ENCODE results near the gene COL13A1.

- TF ChIP-seq, protein P1, sequence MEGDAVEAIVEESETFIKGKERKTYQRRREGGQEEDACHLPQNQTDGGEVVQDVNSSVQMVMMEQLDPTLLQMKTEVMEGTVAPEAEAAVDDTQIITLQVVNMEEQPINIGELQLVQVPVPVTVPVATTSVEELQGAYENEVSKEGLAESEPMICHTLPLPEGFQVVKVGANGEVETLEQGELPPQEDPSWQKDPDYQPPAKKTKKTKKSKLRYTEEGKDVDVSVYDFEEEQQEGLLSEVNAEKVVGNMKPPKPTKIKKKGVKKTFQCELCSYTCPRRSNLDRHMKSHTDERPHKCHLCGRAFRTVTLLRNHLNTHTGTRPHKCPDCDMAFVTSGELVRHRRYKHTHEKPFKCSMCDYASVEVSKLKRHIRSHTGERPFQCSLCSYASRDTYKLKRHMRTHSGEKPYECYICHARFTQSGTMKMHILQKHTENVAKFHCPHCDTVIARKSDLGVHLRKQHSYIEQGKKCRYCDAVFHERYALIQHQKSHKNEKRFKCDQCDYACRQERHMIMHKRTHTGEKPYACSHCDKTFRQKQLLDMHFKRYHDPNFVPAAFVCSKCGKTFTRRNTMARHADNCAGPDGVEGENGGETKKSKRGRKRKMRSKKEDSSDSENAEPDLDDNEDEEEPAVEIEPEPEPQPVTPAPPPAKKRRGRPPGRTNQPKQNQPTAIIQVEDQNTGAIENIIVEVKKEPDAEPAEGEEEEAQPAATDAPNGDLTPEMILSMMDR (IDR thresholded peaks at IDR 0.05; ENCODE audit: low read depth, low read length, missing input control) = no peak
- TF ChIP-seq, protein P2, sequence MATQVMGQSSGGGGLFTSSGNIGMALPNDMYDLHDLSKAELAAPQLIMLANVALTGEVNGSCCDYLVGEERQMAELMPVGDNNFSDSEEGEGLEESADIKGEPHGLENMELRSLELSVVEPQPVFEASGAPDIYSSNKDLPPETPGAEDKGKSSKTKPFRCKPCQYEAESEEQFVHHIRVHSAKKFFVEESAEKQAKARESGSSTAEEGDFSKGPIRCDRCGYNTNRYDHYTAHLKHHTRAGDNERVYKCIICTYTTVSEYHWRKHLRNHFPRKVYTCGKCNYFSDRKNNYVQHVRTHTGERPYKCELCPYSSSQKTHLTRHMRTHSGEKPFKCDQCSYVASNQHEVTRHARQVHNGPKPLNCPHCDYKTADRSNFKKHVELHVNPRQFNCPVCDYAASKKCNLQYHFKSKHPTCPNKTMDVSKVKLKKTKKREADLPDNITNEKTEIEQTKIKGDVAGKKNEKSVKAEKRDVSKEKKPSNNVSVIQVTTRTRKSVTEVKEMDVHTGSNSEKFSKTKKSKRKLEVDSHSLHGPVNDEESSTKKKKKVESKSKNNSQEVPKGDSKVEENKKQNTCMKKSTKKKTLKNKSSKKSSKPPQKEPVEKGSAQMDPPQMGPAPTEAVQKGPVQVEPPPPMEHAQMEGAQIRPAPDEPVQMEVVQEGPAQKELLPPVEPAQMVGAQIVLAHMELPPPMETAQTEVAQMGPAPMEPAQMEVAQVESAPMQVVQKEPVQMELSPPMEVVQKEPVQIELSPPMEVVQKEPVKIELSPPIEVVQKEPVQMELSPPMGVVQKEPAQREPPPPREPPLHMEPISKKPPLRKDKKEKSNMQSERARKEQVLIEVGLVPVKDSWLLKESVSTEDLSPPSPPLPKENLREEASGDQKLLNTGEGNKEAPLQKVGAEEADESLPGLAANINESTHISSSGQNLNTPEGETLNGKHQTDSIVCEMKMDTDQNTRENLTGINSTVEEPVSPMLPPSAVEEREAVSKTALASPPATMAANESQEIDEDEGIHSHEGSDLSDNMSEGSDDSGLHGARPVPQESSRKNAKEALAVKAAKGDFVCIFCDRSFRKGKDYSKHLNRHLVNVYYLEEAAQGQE (IDR thresholded peaks at IDR 0.05) = no peak
- TF ChIP-seq TAF1 (conservative IDR thresholded peaks at IDR 0.05) = no peak
- no peak for TF ChIP-seq RAD21 (IDR thresholded peaks at IDR 0.05)
- TF ChIP-seq JUND (IDR thresholded peaks at IDR 0.05) = no peak
- TF ChIP-seq, protein P3, sequence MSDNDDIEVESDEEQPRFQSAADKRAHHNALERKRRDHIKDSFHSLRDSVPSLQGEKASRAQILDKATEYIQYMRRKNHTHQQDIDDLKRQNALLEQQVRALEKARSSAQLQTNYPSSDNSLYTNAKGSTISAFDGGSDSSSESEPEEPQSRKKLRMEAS (IDR thresholded peaks at IDR 0.05) = no peak
- TF ChIP-seq NR2F2 (IDR thresholded peaks at IDR 0.05) = no peak
- no peak for TF ChIP-seq HNF4G (IDR thresholded peaks at IDR 0.05)
- TF ChIP-seq, protein P4, sequence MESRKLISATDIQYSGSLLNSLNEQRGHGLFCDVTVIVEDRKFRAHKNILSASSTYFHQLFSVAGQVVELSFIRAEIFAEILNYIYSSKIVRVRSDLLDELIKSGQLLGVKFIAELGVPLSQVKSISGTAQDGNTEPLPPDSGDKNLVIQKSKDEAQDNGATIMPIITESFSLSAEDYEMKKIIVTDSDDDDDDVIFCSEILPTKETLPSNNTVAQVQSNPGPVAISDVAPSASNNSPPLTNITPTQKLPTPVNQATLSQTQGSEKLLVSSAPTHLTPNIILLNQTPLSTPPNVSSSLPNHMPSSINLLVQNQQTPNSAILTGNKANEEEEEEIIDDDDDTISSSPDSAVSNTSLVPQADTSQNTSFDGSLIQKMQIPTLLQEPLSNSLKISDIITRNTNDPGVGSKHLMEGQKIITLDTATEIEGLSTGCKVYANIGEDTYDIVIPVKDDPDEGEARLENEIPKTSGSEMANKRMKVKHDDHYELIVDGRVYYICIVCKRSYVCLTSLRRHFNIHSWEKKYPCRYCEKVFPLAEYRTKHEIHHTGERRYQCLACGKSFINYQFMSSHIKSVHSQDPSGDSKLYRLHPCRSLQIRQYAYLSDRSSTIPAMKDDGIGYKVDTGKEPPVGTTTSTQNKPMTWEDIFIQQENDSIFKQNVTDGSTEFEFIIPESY (IDR thresholded peaks at IDR 0.05) = no peak
- TF ChIP-seq EGR1 (IDR thresholded peaks at IDR 0.05; ENCODE audit: low read depth in 2 of 2) = no peak
- no peak for TF ChIP-seq SP1 (IDR thresholded peaks at IDR 0.05)
- no peak for TF ChIP-seq RXRA (IDR thresholded peaks at IDR 0.05)
Observed at GRCh38 chr10:69825604-69826003, 23.9 kb downstream of the COL13A1 start.
